ENCODE measurements around the gene AFMID. TPM values are rescaled to one million over a fixed set of nuclear protein-coding genes. Genes with fewer than 3 reads are reported as not detected.

AFMID gene
- total and polyA plus RNA-seq, 9 of the 15 experiments (the other 6 are each of a cell fraction or from before 2014, with no cell fraction given), result 62.1 to 188 (median 74.4) TPM

DNA sequence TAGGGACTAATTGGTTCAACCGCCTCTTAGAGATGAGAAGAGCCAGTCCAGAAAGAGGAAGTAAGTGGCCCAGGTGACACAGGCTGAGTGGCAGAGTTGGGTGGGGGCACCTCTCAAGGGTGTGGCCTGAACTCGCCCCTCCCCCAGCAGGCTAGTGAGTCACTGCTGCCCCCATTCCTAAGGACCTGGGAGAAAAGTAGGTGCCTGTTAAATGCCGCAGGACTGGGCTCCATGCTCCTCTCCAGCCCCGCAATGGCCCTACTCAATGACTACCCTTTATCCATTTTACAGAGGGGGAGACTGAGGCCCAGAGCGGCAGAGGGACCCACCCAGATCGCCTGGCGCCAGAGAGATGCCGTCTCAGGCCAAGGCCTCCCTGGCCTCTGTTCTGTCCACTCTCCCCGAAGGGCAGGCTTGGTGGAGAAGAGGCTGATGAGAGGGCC, 52.3 kb downstream of the AFMID start (continued):
- TF ChIP-seq ILK (tag; IDR thresholded peaks at IDR 0.05; ENCODE audit: borderline replicate concordance, low read depth), result no peak
- TF ChIP-seq TAL1 (IDR thresholded peaks at IDR 0.05), result no peak
- no peak for TF ChIP-seq KDM2B (CRISPR knock-in tag; IDR thresholded peaks at IDR 0.05)
- peak in 1 of 2 experiments; percentile 36; a peak in 1 of 4 replicates for TF ChIP-seq MAZ (CRISPR knock-in tag; conservative IDR thresholded peaks at IDR 0.05 in 1 of 2, IDR thresholded peaks at IDR 0.05 in 1 of 2)
- peak; percentile 58; the same call in 1 of the 2 replicates for TF ChIP-seq MYNN (IDR thresholded peaks at IDR 0.05)
- TF ChIP-seq MYNN (CRISPR knock-in tag; IDR thresholded peaks at IDR 0.05), result no peak
- no peak for TF ChIP-seq BRD9 (IDR thresholded peaks at IDR 0.05; ENCODE audit: low read depth, partially characterized antibody)
- TF ChIP-seq, protein P1, sequence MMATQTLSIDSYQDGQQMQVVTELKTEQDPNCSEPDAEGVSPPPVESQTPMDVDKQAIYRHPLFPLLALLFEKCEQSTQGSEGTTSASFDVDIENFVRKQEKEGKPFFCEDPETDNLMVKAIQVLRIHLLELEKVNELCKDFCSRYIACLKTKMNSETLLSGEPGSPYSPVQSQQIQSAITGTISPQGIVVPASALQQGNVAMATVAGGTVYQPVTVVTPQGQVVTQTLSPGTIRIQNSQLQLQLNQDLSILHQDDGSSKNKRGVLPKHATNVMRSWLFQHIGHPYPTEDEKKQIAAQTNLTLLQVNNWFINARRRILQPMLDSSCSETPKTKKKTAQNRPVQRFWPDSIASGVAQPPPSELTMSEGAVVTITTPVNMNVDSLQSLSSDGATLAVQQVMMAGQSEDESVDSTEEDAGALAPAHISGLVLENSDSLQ (IDR thresholded peaks at IDR 0.05), result peak; percentile 84
- TF ChIP-seq FOSL1 (tag; conservative IDR thresholded peaks at IDR 0.05), result 0 out of 2 replicates have a peak, but pooled peaks have one; percentile 23
- TF ChIP-seq CREM (IDR thresholded peaks at IDR 0.05; ENCODE audit: low read depth), result 0 out of 2 replicates have a peak, but pooled peaks have one; percentile 11
- TF ChIP-seq SETDB1 (IDR thresholded peaks at IDR 0.05; ENCODE audit: low read length), result no peak
- TF ChIP-seq CHD2 (IDR thresholded peaks at IDR 0.05; ENCODE audit: low read depth, low read length), result no peak
- TF ChIP-seq COPS2 (conservative IDR thresholded peaks at IDR 0.05), result no peak
- TF ChIP-seq JUNB (CRISPR knock-in tag; conservative IDR thresholded peaks at IDR 0.05), result no peak
- TF ChIP-seq, protein P2, sequence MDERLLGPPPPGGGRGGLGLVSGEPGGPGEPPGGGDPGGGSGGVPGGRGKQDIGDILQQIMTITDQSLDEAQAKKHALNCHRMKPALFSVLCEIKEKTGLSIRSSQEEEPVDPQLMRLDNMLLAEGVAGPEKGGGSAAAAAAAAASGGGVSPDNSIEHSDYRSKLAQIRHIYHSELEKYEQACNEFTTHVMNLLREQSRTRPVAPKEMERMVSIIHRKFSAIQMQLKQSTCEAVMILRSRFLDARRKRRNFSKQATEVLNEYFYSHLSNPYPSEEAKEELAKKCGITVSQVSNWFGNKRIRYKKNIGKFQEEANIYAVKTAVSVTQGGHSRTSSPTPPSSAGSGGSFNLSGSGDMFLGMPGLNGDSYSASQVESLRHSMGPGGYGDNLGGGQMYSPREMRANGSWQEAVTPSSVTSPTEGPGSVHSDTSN (CRISPR knock-in tag; IDR thresholded peaks at IDR 0.05; ENCODE audit: low read depth), result peak; percentile 36; the same call in 1 of the 2 replicates
- TF ChIP-seq, protein P2 (tag; conservative IDR thresholded peaks at IDR 0.05; ENCODE audit: low read depth), result 0 out of 2 replicates have a peak, but pooled peaks have one; percentile 12
- TF ChIP-seq NFE2L1 (tag; IDR thresholded peaks at IDR 0.05; ENCODE audit: borderline replicate concordance, low read depth), result no peak
- TF ChIP-seq, protein P3, sequence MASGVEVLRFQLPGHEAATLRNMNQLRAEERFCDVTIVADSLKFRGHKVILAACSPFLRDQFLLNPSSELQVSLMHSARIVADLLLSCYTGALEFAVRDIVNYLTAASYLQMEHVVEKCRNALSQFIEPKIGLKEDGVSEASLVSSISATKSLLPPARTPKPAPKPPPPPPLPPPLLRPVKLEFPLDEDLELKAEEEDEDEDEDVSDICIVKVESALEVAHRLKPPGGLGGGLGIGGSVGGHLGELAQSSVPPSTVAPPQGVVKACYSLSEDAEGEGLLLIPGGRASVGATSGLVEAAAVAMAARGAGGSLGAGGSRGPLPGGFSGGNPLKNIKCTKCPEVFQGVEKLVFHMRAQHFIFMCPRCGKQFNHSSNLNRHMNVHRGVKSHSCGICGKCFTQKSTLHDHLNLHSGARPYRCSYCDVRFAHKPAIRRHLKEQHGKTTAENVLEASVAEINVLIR (CRISPR knock-in tag; IDR thresholded peaks at IDR 0.05), result no peak
- TF ChIP-seq NRF1 (conservative IDR thresholded peaks at IDR 0.05 in 1 of 2, IDR thresholded peaks at IDR 0.05 in 1 of 2), result peak; percentile 10 to 11; a peak in 1 of 4 replicates
- TF ChIP-seq, protein P4, sequence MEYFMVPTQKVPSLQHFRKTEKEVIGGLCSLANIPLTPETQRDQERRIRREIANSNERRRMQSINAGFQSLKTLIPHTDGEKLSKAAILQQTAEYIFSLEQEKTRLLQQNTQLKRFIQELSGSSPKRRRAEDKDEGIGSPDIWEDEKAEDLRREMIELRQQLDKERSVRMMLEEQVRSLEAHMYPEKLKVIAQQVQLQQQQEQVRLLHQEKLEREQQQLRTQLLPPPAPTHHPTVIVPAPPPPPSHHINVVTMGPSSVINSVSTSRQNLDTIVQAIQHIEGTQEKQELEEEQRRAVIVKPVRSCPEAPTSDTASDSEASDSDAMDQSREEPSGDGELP (CRISPR knock-in tag; IDR thresholded peaks at IDR 0.05; ENCODE audit: borderline replicate concordance), result peak; percentile 33; the same call in 1 of the 2 replicates
- TF ChIP-seq, protein P5, sequence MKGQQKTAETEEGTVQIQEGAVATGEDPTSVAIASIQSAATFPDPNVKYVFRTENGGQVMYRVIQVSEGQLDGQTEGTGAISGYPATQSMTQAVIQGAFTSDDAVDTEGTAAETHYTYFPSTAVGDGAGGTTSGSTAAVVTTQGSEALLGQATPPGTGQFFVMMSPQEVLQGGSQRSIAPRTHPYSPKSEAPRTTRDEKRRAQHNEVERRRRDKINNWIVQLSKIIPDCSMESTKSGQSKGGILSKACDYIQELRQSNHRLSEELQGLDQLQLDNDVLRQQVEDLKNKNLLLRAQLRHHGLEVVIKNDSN (CRISPR knock-in tag; IDR thresholded peaks at IDR 0.05), result peak; percentile 42; the same call in 1 of the 2 replicates
- TF ChIP-seq IFI16 (CRISPR knock-in tag; IDR thresholded peaks at IDR 0.05), result no peak
